Glomerular visceral epithelial cell (primary cell): Measurements from ENCODE around the gene DHRS13.
"Not testable (repeated sequence)": the region's sequence is repeated elsewhere in the genome, so short reads cannot be mapped to it uniquely, and the experiment has no call there.

Experiments used
- DNase-seq: peaks from one replicate; pipeline ENCODE4 v3.0.0-alpha.2; 2016; ENCODE audit errors: extremely low spot score

The DHRS13 gene

DNA sequence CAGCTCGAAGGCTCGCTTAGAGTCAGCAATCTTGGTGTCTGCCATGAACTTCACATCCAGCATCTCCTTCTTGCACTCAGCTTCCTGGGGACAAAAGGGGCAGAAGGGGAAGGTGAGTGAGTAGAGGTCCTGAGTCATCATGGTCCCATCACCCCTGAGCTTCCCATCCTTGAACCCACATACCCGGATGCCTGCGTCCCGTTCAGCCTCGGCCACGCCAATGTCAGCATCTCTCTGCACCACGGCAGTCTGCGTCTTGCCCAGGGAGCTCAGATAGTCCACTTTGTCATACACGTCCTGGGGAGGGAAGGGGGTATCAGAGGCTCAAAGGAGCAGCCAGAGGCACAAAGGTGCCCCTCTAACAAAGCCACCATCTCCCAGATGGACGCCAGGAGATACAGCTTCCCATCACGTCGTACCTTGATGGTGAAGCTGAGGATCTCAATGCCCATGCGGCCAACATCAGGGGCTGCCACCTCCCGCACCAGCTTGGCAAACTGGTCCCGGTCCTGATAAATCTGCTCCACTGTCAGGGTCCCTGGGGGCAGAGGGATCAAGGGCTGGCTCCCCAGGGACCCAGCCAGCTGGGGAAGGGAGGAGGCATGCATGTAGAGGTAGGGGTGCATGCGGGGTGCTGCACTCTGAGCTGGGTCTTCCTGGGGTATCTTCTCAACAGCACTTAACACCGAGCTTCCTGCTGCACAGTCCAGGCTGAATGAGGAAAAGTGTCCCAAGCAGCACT is 20.6 kb downstream of the DHRS13 start:
- DNase-seq: no peak

- no peak for DNase-seq
Measured at GRCh38 chr17:28881533-28882056, 21.3 kb downstream of the DHRS13 start.

- no peak for DNase-seq
Measured at GRCh38 chr17:28880572-28880945, 22.3 kb downstream of the DHRS13 start.

GRCh38 chr17:28879886-28880571 is 22.9 kb downstream of the DHRS13 start:
- DNase-seq: no peak

DNA sequence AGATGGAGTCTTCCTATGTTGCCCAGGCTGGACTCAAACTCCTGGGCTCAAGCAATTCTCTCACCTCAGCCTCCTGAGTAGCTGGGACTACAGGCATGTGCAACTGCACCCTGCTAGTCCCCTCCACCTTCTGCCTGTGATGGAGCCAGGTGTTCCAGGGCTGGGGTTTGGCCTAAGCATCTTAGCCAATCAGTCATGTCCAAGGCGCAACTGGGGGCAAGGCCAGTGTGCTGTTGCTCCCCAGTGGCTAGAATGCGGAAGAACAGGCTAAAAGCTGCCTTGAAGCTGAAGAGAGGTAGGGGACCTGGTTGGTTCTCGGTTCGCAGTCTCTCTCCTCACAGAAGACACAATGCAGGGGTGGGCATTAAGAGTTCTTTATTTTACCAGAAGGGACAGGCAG is 23.9 kb downstream of the DHRS13 start:
- DNase-seq: peak; percentile 44

DNA sequence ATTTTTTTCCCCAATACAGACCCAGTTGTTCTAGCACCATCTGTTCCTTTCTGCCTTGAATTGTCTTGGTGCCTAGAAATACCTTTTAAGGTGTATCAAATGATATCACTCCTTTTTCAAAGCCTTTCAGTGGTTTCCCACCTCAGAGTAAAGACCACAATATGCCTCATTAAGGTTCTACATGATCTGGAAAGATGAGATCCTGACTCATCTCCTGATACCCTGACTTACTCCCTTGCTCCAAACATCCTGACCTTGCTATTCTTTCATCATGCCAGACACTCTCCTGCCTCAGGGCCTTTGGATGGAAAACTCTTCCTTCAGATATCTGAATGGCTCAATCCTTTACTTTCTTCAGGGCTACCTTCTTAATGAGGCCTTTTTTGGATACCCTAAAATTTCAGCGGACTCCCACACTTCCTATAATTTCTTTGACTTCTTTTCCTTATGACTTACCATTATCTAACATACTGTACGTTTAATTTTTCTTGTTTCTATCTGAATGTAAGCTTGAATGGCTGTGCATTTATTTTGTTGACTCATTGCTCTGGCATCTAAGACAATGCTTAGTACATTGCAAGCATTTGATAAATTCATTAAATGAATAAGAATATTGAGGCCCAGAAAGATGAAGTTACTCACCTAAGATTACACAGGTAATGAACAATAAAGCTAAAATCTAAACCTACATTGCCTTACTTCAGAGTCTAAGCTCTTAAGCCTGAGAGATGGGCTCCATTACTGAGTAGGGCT is 24.5 kb downstream of the DHRS13 start:
- DNase-seq: no peak

- not testable (repeated sequence) for DNase-seq
Measured at GRCh38 chr17:28877150-28877711, 25.6 kb downstream of the DHRS13 start.

DNA sequence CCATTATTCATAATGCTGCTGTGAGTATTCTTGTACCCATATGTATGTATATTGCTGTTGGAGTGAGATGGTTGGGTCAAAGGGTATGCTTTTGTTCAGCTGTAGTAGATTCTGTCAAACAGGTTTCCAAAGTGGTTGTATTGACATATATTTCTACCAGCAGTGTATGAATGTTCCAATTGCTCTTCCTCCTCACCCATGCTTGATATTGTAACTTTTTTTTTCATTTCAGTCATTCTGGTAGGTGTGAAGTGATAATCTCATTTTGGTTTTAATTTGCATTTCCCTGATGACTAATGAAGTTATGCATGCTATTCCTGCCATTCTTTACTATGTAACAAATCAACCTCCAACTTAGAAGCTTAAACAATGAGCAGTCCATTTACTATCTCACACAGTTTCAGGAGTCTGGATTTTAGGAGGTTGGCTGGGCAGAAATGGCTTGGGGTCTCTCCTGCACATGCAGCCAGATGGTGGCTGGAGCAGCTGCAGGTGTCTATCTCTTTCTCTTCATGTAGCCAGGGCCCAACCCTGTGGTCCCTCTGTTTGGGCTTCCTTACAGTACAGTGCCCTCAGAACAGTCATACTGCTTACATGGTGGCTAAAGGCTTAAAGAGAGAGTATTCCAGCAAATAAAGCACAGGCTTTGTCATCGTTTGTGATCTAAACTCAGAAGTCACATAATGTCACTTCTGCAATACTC is 26.9 kb downstream of the DHRS13 start:
- DNase-seq: no peak

DNA sequence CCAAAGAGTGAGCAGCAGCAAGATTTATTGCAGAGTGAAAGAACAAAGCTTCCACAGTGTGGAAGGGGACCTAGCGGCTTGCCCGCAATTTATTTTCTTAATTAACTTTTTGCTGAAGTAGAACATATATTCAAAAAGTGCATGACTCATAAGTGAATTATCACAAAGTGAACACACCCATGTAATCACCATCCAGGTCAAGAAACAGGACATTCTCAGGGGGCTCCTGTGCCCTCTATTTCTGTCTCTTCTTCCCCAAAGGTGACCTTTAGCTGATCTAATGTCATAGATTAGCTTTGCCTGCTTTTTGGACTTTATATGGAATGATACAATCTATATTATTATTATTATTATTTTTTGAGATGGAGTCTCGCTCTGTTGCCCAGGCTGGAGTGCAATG is 28.1 kb downstream of the DHRS13 start:
- DNase-seq: no peak

DNA sequence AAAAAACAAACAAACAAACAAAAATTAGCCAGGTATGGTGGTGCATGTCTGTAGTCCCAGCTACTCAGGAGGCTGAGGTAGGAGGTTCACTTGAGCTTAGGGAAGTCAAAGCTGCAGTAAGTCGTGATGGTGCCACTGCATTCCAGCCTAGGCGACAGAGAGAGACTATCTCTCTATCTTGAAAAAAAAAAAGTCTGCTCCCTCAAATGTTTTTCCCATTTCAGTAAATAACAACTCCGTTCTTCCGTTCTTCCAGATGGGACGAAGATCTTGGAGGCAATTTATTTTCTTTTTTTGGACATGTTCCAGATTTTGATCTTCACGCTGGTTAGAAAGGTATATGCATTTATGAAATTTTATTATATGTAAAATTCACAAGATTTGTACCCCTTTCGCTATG is 29.0 kb downstream of the DHRS13 start:
- no peak for DNase-seq

GRCh38 chr17:28871056-28871579 is 31.8 kb downstream of the DHRS13 start:
- DNase-seq: no peak

GRCh38 chr17:28867276-28867675 is 35.6 kb downstream of the DHRS13 start:
- no peak for DNase-seq

- DNase-seq: no peak
Measured at GRCh38 chr17:28865946-28866752, 36.7 kb downstream of the DHRS13 start.

GRCh38 chr17:28864991-28865849 is 37.7 kb downstream of the DHRS13 start:
- DNase-seq: no peak

DNA sequence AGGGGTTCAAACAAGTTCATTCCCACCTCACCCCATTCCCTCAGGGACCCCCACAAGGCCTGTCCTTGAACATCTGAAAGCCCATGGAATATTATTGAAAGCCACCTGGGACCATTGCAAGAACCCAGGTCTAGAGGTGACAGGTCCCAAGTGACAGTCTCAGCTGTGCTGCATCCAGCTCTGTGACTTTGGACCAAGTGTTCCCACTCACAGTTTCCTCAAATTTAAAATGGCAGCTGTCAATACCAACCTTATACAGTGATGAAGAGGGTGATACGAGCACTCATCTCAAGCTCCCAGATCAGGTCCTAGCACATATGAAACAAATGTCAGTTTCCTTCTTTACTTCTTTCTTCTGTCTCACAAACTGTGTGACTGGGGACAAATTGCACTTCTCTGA is 38.9 kb downstream of the DHRS13 start:
- no peak for DNase-seq

DNA sequence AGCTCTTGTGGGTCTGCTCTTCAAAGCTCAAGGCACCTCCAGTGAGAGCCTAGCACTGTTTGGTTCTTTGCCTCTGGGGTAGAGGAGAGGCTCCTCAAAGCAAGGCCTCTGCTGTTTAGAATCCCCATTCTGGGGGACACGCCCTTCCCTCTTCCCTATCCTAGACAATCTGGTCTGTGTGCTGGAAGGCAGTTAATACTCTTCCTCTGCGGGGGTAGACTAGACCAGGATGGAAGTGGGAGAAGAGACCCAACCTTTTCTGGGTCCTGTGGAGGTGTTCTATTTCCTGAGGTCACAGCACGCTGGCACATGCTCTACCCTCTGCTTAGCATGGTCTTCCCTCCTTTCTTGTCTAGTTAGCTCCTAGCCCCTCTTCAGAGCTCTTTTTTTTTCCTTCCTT is 40.3 kb downstream of the DHRS13 start:
- DNase-seq: no peak

GRCh38 chr17:28861393-28862203 is 41.3 kb downstream of the DHRS13 start:
- no peak for DNase-seq

DNA sequence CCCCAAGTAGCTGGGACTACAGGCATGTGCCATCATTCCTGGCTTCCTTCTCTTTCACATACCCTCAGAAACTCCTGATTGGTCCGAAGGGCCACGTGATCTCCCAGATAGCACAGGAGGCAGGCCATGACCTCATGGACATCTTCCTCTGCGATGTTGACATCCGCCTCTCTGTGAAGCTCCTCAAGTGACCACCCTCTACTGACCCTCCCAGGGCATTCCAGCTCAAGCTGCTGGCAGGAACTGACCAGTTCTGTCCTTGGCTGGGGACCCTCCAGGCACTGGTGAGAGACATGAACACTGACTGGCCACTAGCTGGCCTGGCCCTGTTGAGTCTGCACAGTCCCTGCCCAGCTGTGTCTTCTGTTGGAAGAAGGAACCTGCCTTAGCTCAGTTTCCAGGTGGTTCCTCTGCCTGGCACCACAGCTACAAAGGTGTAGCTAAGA is 42.5 kb downstream of the DHRS13 start:
- DNase-seq: no peak
